GM04503 (cell line): Measurements from ENCODE around the gene EVPLL.
A peak's percentile ranks its signal among the peaks of the same experiment; 100 is the strongest.
"Not testable (repeated sequence)": the region's sequence is repeated elsewhere in the genome, so short reads cannot be mapped to it uniquely, and the experiment has no call there.

ENCODE experiments used
- DNase-seq: peaks from one replicate; pipeline ENCODE4 v3.0.0-alpha.2; 2012; ENCODE audit warnings: low read depth

EVPLL gene

DNA sequence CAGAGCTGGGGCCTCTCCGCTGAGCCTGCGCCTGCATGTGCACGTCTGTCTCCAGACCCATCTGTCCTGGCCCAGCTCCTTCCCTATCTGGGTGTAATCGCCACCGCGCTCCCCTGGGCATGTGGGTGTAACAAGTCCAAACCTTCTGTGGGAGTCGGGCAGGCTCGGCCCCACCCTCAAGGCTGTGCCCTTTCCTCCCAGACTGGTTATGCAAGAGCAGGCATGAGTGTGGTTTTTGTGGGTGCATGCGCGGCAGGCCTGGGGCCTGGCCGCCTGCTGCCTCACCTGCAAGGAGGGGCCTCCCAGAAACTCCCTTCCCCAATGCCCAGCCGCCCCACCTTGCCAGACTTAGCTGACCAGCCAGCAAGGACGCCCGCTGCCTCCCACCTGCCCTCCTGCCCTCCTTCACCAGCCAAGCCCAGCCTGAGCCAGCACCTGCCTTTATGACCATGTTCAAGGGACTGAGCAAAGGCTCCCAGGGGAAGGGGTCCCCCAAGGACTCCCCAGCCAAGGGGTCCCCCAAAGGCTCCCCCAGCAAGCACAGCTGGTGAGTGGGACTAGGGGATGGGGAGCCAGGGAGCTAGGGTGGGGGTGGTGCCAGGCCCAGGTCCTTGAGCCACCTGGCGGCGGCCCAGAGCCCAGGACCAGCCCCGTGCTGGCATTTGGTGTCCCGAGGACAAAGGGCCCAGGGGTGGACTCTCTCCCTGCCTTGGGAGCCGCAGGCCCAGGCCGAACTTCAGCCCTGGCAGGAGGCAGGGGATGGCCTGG, at the start of gene EVPLL:
Gene EVPLL (plus strand): TSS at position 342 of the 768 bp plus-strand sequence. CDS start 3,160 bp downstream, outside the sequence.
- DNase-seq = no peak

GRCh38 chr17:18328643-18329204, 48.9 kb upstream of the EVPLL start:
- no peak for DNase-seq

DNA sequence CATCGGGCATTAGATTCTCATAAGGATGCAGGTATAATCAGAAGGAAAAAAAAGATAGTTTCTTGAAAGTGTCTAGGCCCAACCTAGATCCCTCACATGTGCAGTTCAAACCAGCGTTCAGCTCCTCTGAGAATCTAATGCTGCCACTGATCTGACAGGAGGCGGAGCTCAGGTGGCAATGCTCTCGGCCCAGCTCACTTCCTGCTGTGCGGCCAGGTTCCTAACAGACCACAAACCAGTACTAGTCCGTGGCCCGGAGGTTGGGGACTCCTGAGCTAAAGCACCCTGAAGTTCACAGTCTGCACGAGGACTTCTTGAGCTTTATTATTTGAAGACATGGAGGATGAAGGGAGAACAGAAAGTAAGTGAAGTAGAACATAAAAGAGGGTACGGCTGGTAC, 45.7 kb upstream of the EVPLL start:
- no peak for DNase-seq

- no peak for DNase-seq
These were observed 44.6 kb upstream of the EVPLL start for GRCh38 chr17:18332909-18333489.

DNA sequence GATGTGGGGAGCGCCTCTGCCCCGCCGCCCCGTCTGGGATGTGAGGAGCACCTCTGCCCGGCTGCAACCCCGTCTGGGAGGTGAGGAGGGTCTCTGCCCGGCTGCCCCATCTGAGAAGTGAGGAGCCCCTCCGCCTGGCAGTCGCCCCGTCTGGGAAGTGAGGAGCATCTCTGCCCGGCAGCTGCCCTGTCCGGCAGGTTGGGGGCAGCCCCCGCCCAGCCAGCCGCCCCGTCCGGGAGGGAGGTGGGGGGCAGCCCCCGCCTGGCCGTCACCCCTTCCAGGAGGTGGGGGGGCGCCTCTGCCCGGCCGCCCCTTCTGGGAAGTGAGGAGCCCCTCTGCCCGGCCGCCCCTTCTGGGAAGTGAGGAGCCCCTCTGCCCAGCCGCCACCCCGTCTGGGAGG, 39.4 kb upstream of the EVPLL start:
- not testable (repeated sequence) for DNase-seq

DNA sequence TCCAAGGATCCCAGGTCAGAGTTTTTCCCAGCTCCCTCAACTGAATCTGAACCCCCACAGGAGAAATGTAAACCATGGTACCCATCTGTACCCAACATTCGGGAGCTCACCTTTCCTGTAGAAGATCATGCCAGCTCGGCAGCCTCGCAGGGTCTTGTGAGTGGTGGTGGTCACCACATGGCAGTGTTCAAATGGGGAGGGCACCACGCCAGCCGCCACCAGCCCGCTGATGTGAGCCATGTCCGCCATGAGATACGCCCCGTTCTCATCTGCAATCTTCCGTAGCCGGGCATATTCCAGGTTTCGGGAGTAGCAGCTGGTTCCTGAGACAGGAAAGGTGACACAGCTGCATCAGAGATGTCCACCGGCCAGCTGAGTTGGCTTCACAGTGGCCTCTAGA, 37.6 kb upstream of the EVPLL start:
- DNase-seq = no peak

DNA sequence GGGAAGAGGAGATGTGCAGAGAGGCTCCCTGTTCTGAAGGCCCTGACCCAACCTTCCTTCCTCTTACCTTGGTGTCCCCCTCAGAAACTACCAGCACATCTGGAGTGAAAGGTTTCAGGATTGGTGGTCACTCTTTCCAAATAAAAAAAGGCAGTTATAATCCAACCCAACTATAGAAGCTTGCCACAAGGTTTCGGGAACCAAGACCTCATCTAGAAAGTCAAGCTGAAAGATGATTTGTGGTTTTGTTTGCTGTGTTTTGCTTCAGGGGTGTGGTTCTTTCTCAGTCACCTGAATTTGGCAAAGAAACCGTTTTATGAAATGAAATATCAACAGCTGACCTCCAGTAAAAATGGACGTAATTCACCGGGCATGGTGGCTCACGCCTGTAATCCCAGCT, 33.6 kb upstream of the EVPLL start:
- no peak for DNase-seq

DNA sequence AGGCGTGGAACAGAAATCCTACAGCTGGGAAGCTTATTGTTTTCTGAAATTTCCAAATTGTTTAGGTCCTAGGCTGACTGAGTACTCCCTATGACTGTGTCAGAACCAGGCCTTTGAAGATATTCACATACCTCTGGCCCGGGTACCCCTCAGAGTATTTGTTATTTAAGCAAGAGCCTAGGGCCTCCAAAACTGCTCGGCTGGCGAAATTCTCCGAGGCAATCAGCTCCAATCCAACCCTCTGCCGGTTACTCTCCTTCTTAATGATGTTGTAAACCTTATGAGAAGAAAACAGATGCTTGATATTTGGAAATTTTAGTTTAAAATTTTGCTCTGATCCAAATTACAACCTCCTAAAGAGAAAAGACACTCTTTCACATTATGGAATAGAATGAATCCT, 24.0 kb upstream of the EVPLL start:
- DNase-seq = no peak

GRCh38 chr17:18356624-18357023, 21.0 kb upstream of the EVPLL start:
- DNase-seq = no peak

DNA sequence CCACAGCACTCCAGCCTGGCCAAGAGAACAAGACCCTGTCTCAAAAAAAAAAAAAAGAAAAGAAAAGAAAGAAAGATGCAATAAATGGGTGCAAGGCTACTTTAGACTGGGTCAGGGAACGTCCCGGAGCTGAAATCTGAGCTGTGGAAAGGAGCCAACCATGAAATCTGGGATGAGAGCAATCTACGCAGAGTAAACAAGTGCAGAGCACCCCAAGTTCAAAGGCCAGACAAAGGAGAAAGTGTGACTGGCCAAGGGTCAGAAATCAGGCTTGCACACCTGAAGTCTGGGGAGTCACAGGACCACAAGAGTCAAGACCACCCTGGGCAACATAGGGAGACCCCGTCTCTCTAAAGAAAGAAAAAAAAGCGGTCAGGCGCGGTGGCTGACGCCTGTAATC, 17.1 kb upstream of the EVPLL start:
- DNase-seq = no peak

DNA sequence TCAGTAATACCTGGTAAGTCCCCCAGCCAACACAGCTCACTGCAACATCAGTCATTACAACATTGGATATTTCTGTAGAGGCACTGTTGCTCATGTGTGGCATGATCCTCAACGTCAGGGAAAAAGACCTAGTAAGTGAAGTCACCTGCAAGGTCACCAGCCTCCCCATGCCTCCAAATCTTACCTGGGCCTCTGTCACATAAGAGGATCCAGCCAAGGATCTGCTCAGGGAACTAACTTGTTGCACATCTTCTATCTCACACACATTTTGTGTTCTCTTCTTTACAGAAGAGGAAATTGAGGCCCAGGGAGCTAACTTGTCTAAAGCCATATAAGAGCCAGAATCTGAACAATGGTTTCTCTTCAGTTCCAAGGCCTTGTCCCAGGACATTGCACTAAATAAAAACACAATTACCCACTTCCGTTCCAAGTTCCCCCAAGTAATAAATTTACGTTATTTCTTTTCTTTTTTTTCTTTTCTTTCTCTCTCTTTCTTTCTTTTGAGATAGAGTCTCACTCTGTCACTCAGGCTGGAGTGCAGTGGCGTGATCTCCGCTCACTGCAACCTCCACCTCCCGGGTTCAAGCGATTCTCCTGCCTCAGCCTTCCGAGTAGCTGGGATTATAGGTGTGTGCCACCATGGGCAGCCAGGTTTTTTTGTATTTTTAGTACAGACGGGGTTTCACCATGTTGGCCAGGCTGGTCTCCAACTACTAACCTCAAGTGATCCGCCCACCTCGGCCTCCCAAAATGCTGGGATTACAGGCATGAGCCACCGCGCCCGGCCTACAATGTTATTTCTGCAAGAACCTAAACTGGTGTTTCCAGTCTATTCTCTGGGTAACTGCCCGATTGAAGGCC, 15.5 kb upstream of the EVPLL start:
- no peak for DNase-seq

- no peak for DNase-seq
These were observed 14.9 kb upstream of the EVPLL start for GRCh38 chr17:18362698-18363100.

- DNase-seq = peak; percentile 31
These were observed 14.2 kb upstream of the EVPLL start, which contains the start of gene SHMT1 for GRCh38 chr17:18363101-18364049. Gene SHMT1 (minus strand): TSS chr17:18363550. CDS start chr17:18355981, 7,569 bp downstream.

DNA sequence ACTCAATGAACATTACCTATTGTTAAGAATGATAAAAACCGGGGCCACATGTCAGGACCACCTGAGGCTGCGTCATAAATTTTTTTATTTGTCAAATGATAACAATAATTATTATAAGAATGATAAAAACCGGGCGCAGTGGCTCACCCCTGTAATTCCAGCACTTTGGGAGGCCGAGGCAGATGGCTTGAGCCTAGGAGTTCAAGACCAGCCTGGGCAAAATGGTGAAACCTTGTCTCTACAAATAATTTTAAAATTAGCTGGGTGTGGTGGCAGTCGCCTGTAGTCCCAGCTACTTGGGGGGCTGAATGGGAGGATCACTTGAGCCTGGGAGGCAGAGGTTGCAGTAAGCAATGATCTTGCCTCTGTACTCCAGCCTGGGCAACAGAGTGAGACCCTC, 13.4 kb upstream of the EVPLL start:
- no peak for DNase-seq

DNA sequence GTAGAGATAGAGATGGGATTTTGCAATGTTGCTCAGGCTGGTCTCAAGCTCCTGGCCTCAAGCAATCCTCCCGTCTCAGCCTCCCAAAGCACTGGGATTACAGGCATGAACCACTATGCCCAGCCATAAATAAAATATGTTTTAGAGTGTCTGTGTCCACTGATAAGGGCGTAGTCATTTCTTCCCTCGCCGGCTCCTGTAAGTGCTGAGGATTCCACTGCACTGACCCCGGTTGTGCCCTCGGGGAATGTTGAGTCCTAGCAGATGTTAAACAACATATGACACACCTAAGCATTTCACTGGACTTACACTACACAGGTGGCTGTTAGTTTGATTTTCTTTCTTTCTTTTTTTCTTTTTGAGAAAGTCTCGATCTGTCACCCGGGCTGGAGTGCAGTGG, 8.6 kb upstream of the EVPLL start:
- no peak for DNase-seq

DNA sequence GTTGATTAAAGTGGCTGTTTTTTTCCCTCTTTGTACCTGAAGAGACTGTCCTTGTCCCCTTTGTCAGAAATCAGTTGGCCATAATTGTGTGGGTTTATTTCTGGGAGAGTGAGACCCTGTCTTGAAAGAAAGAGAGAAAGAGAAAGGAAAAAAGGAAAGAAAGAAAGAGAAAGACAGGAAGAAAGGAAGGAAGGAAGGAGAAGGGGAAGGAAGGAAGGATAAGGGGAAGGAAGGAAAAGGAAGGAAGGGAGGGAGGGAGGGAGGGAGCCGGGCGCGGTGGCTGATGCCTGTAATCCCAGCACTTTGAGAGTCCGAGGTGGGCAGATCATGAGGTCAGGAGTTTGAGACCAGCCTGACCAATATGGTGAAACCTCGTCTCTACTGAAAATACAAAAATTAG, 6.8 kb upstream of the EVPLL start:
- DNase-seq = no peak

- DNase-seq = no peak
These were observed 6.1 kb upstream of the EVPLL start for GRCh38 chr17:18371455-18371854.

DNA sequence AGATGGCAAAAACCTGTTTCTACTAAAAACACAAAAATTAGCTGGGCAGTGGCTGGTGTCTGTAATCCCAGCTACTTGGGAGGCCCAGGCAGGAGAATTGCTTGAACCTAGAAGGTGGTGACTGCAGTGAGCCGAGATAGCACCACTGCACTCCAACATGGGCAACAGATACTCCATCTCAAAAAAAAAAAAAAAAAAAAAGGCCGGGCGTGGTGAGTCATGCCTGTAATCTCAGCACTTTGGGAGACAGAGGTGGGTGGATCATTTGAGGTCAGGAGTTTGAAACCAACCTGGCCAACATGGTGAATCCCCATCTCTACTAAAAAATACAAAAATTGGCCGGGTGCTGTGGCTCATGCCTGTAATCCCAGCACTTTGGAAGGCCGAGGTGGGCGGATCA, 4.4 kb upstream of the EVPLL start:
- not testable (repeated sequence) for DNase-seq

DNA sequence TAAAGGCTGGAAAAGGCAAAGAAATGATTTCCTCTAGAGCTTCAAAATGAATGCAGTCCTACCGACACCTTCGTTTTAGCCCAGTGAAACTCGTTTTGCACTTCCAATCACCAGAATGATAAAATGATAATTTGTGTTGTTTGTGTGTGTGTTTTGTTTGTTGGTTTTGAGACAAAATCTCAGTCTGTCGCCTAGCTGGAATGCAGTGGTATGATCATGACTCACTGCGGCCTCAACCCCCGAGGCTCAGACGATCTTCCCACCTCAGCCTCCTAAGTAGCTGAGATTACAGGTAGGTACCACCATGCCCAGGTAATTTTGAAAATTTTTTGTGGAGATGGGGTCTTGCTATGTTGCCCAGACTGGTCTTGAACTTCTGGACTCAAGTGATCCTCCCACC, 3.4 kb upstream of the EVPLL start:
- no peak for DNase-seq

DNA sequence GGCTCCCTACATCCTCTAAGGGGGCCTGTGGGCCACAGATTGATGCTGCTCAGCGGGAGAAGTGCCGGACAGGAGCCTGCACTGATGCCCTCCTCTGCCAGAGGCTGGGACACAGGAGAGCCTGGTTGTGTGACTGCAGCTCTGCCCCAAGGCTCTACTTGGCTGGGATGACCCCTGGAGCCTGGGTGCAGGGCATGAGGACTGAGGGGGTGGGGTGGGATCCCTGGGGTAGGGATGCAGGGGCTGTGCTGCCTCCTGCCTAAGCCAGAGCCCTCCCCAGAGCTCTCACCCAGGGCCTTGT, 577 bp downstream of the EVPLL start:
- DNase-seq = no peak

GRCh38 chr17:18378614-18379013, 1.0 kb downstream of the EVPLL start:
- not testable (repeated sequence) for DNase-seq
